Lung (tissue), 12 donors: ENCODE measurements around the gene ATP6V0B. TPM values are rescaled to one million over a fixed set of nuclear protein-coding genes. Genes with fewer than 3 reads are reported as not detected.

Source experiments
- ATAC-seq: fragments of 200-7000 bp; cut with Tn5 transposase; one replicate; pipeline ENCODE4 v1.9.1; 2020; ENCODE audit warnings: moderate number of reproducible peaks; ENCODE audit not compliant: insufficient read depth, low FRiP score
- DNase-seq, 3 donors: peaks; one replicate each; pipeline ENCODE4 v3.0.0-alpha.2; 2013 to 2017
- H3K27ac ChIP-seq, 2 donors: one replicate each; pipeline ENCODE4 v1.5.1; 2013; ENCODE audit warnings: mild to moderate bottlenecking in 2 of 2, moderate library complexity in 2 of 2, control low read depth in 1 of 2, inconsistent platforms in 1 of 2, low read depth in 1 of 2, low read length in 1 of 2
- H3K27me3 ChIP-seq, 3 donors: one replicate each; pipeline ENCODE4 v1.5.1; 2013; ENCODE audit warnings: low read length in 2 of 3; ENCODE audit not compliant: control insufficient read depth in 3 of 3, insufficient read depth in 3 of 3
- H3K36me3 ChIP-seq, 4 donors: one replicate each; pipeline ENCODE4 v1.5.1; 2013; ENCODE audit warnings: low read length in 4 of 4, mild to moderate bottlenecking in 1 of 4, moderate library complexity in 1 of 4; ENCODE audit not compliant: control insufficient read depth in 4 of 4, insufficient read depth in 4 of 4
- H3K4me1 ChIP-seq, 5 donors: one replicate each; pipeline ENCODE4 v1.5.1; 2013; ENCODE audit warnings: low read length in 5 of 5, mild to moderate bottlenecking in 2 of 5, moderate library complexity in 1 of 5; ENCODE audit not compliant: control insufficient read depth in 5 of 5, insufficient read depth in 5 of 5
- H3K4me3 ChIP-seq: one replicate; pipeline ENCODE4 v1.5.1; 2013; ENCODE audit warnings: mild to moderate bottlenecking, control low read depth, moderate library complexity
- H3K9ac ChIP-seq, 2 donors: one replicate each; pipeline ENCODE4 v1.5.1; 2013; ENCODE audit warnings: low read length in 2 of 2, control low read depth in 1 of 2; ENCODE audit not compliant: insufficient read depth in 1 of 2
- H3K9me3 ChIP-seq, 4 donors: one replicate each; pipeline ENCODE4 v1.5.1; 2013; ENCODE audit warnings: low read length in 3 of 4, mild to moderate bottlenecking in 1 of 4, moderate library complexity in 1 of 4; ENCODE audit not compliant: control insufficient read depth in 4 of 4, insufficient read depth in 3 of 4
- WGBS, 2 donors: extraction: QIAGEN DNeasy Blood & Tissue Kit; methylation state at CpG; one replicate each; pipeline ENCODE4 v1.1.7; 2013; 5-methylcytosine and 5-hydroxymethylcytosine counted together
- polyA plus RNA-seq, 2 donors: library from polyadenylated mRNA; stranded (reverse); fragments of 200-250 nt; gene quantifications; one replicate each; pipeline ENCODE4 v1.2.1, GENCODE V29; 2013
- total RNA-seq, 2 donors: library from RNA; depleted of rRNA in 1 of 2; stranded (reverse); fragments of >200 nt in 1 of 2; gene quantifications; one replicate each; pipeline ENCODE4 v1.2.1, GENCODE V29; 2014 to 2021
- TF ChIP-seq, protein P1 (sequence below): IDR thresholded peaks from 2 replicates; pipeline ENCODE4 v1.5.1; 2012; ENCODE audit warnings: mild to moderate bottlenecking; ENCODE audit errors: control extremely low read depth, extremely low read depth
- donor health status: control.
- donor health status: control.
- donor health status: Bipolar disorder and iron deficiency.
- donor health status: healthy.
- donor health status: DM: yes; HTN: yes; CAD: no.

The ATP6V0B gene
- total and polyA plus RNA-seq, 4 donors = 71.2 to 484 (median 283) TPM

DNA sequence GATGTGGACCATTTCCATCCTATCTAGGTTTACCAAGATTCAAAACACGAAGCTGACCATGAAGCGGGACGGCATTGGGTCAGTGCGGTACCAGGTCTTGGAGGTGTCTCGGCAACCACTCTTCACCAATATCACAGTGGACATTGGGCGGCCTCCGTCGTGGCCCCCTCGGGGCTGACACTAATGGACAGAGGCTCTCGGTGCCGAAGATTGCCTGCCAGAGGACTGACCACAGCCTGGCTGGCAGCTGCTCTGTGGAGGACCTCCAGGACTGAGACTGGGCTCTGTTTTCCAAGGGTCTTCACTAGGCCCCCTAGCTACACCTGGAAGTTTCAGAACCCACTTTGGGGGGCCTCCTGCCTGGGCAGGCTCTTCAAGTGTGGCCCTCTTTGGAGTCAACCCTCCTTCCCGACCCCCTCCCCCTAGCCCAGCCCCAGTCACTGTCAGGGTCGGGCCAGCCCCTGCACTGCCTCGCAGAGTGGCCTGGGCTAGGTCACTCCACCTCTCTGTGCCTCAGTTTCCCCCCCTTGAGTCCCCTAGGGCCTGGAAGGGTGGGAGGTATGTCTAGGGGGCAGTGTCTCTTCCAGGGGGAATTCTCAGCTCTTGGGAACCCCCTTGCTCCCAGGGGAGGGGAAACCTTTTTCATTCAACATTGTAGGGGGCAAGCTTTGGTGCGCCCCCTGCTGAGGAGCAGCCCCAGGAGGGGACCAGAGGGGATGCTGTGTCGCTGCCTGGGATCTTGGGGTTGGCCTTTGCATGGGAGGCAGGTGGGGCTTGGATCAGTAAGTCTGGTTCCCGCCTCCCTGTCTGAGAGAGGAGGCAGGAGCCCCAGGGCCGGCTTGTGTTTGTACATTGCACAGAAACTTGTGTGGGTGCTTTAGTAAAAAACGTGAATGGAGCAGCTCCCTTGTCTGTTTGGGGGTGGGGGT, 15.8 kb downstream of the ATP6V0B start:
- no peak for DNase-seq
- H3K9ac ChIP-seq = no peak overlapping the region
- 74 to 77% methylated on average over 19 of the region's 19 CpGs for WGBS, 2 donors

GRCh38 chr1:43991200-43991475, 16.4 kb downstream of the ATP6V0B start:
- H3K4me3 ChIP-seq = peak overlapping the region; percentile 62
- H3K4me1 ChIP-seq = peaks cover 0 to 12% (median 4%) of the 10 kb centered on the region in 5 donors
- ATAC-seq (no peak), DNase-seq (peak in 1 of 3 donors; percentile 26)
- TF ChIP-seq, protein P1, sequence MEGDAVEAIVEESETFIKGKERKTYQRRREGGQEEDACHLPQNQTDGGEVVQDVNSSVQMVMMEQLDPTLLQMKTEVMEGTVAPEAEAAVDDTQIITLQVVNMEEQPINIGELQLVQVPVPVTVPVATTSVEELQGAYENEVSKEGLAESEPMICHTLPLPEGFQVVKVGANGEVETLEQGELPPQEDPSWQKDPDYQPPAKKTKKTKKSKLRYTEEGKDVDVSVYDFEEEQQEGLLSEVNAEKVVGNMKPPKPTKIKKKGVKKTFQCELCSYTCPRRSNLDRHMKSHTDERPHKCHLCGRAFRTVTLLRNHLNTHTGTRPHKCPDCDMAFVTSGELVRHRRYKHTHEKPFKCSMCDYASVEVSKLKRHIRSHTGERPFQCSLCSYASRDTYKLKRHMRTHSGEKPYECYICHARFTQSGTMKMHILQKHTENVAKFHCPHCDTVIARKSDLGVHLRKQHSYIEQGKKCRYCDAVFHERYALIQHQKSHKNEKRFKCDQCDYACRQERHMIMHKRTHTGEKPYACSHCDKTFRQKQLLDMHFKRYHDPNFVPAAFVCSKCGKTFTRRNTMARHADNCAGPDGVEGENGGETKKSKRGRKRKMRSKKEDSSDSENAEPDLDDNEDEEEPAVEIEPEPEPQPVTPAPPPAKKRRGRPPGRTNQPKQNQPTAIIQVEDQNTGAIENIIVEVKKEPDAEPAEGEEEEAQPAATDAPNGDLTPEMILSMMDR = no peak
- H3K27ac ChIP-seq = peak overlapping the region; percentile 11 to 85
- H3K27me3 ChIP-seq = no peaks in the 10 kb centered on the region
- H3K9me3 ChIP-seq = no peaks in the 10 kb centered on the region
- WGBS, 2 donors = 1% methylated on average over 10 of the region's 10 CpGs
- H3K9ac ChIP-seq = peak overlapping the region in 1 of 2 donors; percentile 42
- peaks cover 0 to 2% (median 1%) of the 10 kb centered on the region in 4 donors for H3K36me3 ChIP-seq

More for the DNA sequence above, 15.8 kb downstream of the ATP6V0B start:
- H3K9me3 ChIP-seq = no peaks in the 10 kb centered on the region
- peaks cover 0 to 4% (median 2%) of the 10 kb centered on the region in 4 donors for H3K36me3 ChIP-seq
- peaks cover 0 to 12% (median 4%) of the 10 kb centered on the region in 5 donors for H3K4me1 ChIP-seq
- ATAC-seq = no peak
- H3K27me3 ChIP-seq = no peaks in the 10 kb centered on the region
- TF ChIP-seq, protein P1 = no peak
- peak overlapping the region in 1 of 2 donors; percentile 85 for H3K27ac ChIP-seq
- H3K4me3 ChIP-seq = peak overlapping the region; percentile 62

DNA sequence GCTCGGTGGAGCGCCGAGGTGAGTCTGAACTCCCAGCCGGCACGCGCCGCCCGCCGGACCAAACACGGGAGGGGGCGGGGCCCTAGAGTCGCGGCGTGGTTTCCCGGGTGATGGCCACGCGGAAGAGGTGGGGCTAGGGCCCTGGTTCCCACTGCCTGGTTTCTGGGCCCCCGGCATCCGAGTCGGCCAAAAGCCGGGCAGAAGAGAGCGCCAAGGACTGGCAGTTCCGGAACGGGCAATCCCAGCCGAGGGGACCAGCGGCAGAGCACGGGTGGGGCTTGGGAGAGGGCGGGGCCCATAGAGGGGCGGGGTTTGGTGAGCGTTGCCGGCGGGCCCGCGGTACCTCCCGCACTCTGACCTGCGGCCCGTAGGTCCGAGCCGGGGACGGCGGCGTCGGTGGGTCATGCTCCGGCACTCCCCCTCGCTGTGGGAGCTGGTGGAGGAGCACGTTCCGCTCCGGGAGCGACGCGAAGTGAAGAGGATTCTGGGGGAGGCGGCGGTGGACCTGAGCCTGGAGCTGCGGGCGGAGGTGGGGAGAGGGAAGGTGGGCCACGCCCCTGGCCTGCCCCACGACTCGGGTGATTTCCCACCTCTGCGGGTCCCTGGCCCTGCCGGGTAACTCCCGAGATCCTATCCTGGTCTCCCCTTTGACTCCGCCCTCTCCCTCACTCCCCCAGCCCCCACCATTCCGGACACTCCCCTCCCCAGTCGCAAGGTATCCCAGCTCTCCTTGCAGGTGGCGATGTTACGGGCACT, 16.9 kb downstream of the ATP6V0B start, which contains the start of gene CCDC24:
CCDC24 (plus strand) TSS at position 124 of the 756 bp plus-strand sequence; CDS start at position 404, 280 bp downstream.
- 1% methylated on average over 65 to 66 of the region's 66 CpGs for WGBS, 2 donors
- peak; percentile 64 to 77 (median 77) for DNase-seq
- Histone ChIP-seq H3K27me3 (no peaks in the 10 kb centered on the region), H3K9me3 (no peaks in the 10 kb centered on the region), H3K27ac (peak within 1 kb of the TSS; percentile 11 to 85), H3K4me3 (peak within 1 kb of the TSS; percentile 62), H3K36me3 (peaks cover 0 to 2% (median 0%) of the 10 kb centered on the region in 4 donors), H3K4me1 (peaks cover 0 to 12% (median 6%) of the 10 kb centered on the region in 5 donors), H3K9ac (peak within 1 kb of the TSS in 1 of 2 donors; percentile 42)
- TF ChIP-seq, protein P1 = no peak
- ATAC-seq = peak; percentile 83
